GM13976 (cell line): ENCODE measurements around the gene HECW1.

ENCODE experiments used
- DNase-seq: peaks from one replicate; pipeline ENCODE4 v3.0.0; 2012; ENCODE audit warnings: low spot score
- in situ Hi-C: fragments of 300-500 bp; cut with MboI; formaldehyde crosslinking; loops from one replicate; pipeline ENCODE4 v1.12.0; 2022; ENCODE audit warnings: low sequenced_read_pairs, mixed read lengths, inconsistent platforms; ENCODE audit not compliant: unreplicated experiment
- TF ChIP-seq, protein P1 (sequence below): IDR thresholded peaks from 2 replicates; pipeline ENCODE4 v1.5.1; 2012; ENCODE audit warnings: borderline replicate concordance, mild to moderate bottlenecking; ENCODE audit not compliant: insufficient read depth; ENCODE audit errors: extremely low read depth, missing control alignments, control extremely low read depth

The HECW1 gene

GRCh38 chr7:43179393-43179792, 66.9 kb downstream of the HECW1 start:
- in situ Hi-C loops = no loop called here
- TF ChIP-seq, protein P1, sequence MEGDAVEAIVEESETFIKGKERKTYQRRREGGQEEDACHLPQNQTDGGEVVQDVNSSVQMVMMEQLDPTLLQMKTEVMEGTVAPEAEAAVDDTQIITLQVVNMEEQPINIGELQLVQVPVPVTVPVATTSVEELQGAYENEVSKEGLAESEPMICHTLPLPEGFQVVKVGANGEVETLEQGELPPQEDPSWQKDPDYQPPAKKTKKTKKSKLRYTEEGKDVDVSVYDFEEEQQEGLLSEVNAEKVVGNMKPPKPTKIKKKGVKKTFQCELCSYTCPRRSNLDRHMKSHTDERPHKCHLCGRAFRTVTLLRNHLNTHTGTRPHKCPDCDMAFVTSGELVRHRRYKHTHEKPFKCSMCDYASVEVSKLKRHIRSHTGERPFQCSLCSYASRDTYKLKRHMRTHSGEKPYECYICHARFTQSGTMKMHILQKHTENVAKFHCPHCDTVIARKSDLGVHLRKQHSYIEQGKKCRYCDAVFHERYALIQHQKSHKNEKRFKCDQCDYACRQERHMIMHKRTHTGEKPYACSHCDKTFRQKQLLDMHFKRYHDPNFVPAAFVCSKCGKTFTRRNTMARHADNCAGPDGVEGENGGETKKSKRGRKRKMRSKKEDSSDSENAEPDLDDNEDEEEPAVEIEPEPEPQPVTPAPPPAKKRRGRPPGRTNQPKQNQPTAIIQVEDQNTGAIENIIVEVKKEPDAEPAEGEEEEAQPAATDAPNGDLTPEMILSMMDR = no peak
- no peak for DNase-seq

DNA sequence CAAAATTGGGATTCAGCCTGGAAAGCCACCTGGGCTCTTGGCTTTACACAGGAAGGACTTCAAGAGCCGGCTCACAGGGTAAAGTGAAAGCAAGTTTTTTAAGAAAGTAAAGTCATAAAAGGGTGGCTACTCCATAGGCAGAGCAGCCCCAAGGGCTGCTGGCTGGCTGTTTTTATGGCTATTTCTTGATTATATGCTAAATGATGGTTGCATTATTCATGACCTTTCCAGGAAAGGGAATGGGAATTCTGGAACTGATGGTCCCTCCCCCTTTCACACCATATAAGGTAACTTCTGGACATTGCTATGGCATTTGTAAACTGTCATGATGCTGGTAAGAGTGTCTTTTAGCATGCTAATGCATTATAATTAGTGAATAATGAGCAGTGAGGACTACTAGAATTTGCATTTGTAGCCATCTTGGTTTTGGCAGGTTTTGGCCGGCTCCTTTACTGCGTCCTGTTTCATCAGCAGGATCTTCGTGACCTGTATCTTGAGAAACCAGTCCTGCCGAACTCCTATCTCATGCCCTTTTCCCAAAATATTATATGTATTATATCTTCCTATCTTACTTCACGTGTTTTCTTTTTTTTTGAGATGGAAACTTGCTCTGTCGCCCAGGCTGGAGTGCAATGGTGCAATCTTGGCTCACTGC, 80.5 kb downstream of the HECW1 start:
- in situ Hi-C loops = no loop called here
- no peak for DNase-seq
- TF ChIP-seq, protein P1 = no peak

GRCh38 chr7:43193893-43194292, 81.4 kb downstream of the HECW1 start:
- TF ChIP-seq, protein P1 = no peak
- in situ Hi-C loops = no loop called here

DNA sequence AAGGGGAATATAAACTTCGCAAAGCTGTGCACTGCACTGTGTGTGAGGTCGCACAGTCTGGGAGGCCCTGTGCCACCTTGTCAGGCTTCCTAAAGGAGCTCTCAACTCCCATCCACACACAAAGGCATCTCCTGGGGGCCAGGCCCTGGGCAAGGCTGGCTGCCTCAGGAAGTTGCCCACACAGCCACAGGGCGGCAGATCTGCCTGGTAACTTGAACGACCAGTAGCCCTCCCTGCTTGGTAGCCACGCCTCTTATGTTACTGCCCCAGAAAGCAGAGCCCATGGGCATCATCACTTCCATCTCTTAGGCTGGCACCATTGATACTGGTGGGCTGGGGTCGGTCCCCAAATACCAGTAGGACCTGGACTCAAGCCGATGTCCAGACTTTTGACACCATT, 82.8 kb downstream of the HECW1 start:
- TF ChIP-seq, protein P1 = no peak
- in situ Hi-C loops = no loop called here
- no peak for DNase-seq

More at GRCh38 chr7:43193893-43194292, 81.4 kb downstream of the HECW1 start:
- DNase-seq = no peak

DNA sequence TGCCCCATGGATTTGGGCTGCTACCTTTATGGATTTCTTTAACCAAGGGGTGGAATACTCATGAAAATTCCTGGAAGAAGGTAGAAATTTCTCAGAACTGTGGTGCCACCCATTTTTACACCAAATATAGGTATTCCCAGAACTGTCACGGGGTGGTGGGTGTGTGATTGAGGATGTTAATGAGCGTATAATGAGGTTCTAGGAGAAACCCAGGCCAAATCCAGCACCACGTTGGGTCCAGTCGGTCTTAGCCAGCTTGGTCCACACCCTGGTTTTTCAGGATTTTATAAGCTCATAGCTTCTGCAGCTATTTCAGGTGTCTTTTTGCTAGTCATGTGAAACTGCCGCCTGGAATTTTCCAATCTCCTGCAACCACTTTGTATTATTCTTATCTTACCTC, 83.3 kb downstream of the HECW1 start:
- DNase-seq = no peak
- in situ Hi-C loops = no loop called here
- TF ChIP-seq, protein P1 = no peak

DNA sequence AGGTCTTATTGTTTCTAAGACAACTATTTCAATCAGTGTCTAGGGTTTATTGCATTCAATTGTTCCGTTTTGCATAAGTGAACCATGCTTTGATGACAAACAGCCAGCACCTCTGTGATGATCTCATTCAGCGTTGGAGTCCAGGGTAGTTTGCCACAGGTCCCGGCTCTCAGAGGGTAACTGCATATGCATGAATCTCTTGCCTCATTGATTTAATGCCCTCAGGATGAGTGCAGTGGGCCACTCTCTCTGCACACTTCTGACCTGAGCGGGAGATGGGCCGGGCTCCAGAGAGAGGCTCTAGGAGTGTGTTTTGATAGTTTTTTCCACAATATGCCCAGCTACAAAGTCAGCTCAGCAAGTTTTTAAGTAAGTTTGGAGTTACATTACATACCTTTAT, 83.9 kb downstream of the HECW1 start:
- no peak for DNase-seq
- TF ChIP-seq, protein P1 = no peak
- in situ Hi-C loops = no loop called here
